Measurements from ENCODE around the gene CDH7.

The CDH7 gene

DNA sequence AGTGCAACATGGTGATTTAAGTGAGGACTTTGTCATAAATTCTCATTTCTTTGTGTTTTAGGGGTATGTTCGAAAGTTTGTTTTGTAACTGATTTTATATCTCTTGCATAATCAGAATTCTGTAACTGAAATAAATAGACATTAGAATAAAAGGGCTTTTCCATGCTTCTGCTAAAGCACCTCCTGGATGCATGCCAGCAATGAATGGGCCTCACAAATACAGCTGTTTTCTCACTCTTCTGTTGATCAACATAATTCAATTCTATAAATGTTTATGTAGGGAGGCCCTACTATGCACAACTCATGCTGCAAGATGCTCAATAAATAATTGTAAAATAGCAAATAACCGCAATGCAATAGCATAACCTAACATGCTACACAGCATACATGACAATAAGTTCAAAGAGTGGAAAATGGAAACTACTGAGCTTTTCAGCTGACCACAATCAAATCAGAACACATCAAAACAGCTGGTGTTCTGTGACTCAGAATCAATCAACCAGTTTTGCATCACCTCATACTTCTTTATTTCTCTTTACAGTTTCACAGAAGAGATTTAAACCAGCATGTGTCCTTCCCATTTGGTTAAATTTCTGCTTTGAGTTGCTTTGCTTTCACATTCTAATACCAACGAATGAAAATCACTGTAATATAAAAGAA, 11.0 kb downstream of the CDH7 start:
- H4K20me1 ChIP-seq (ENCODE audit: insufficient read depth, low read length), result no peaks in the 10 kb centered on the region
- no peaks in the 10 kb centered on the region for H3K9me3 ChIP-seq (ENCODE audit: insufficient read depth, low read length, severe bottlenecking)
- no peaks in the 10 kb centered on the region for H3K27me3 ChIP-seq (ENCODE audit: insufficient read depth, low read length, poor library complexity)
- no peak for ATAC-seq (ENCODE audit: insufficient read depth, low read depth)
- DNase-seq, result no peak
- no peak overlapping the region for H2AFZ ChIP-seq (ENCODE audit: low read depth, low read length)
- H3K79me2 ChIP-seq (ENCODE audit: insufficient read depth, low read length), result no peaks in the 10 kb centered on the region
- no peaks in the 10 kb centered on the region for H3K4me1 ChIP-seq (ENCODE audit: insufficient read depth, low read length)
- TF ChIP-seq CTCF (IDR thresholded peaks at IDR 0.05; ENCODE audit: borderline replicate concordance, extremely low read depth, low read length, poor library complexity, severe bottlenecking) (no peak), EZH2 (IDR thresholded peaks at IDR 0.05; ENCODE audit: borderline replicate concordance, low read depth, low read length, severe bottlenecking) (no peak)
- no peak overlapping the region for H3K4me2 ChIP-seq (ENCODE audit: insufficient read depth, low read length)
- no peaks in the 10 kb centered on the region for H3K36me3 ChIP-seq (ENCODE audit: insufficient read depth, low read length)
- no peak overlapping the region for H3K27ac ChIP-seq (ENCODE audit: low read length)
- H3K9ac ChIP-seq (ENCODE audit: low read depth, low read length), result no peak overlapping the region
- H3K4me3 ChIP-seq (ENCODE audit: low read depth in 1 of 2, low read length in 2 of 2), result no peak overlapping the region

- H3K4me1 ChIP-seq (ENCODE audit: insufficient read depth, low read length), result no peaks in the 10 kb centered on the region
- DNase-seq (no peak), ATAC-seq (ENCODE audit: insufficient read depth, low read depth) (no peak)
- no peak overlapping the region for H3K9ac ChIP-seq (ENCODE audit: low read depth, low read length)
- TF ChIP-seq EZH2 (IDR thresholded peaks at IDR 0.05; ENCODE audit: borderline replicate concordance, low read depth, low read length, severe bottlenecking) (no peak), CTCF (IDR thresholded peaks at IDR 0.05; ENCODE audit: borderline replicate concordance, extremely low read depth, low read length, poor library complexity, severe bottlenecking) (no peak)
- no peaks in the 10 kb centered on the region for H3K9me3 ChIP-seq (ENCODE audit: insufficient read depth, low read length, severe bottlenecking)
- no peak overlapping the region for H2AFZ ChIP-seq (ENCODE audit: low read depth, low read length)
- no peaks in the 10 kb centered on the region for H4K20me1 ChIP-seq (ENCODE audit: insufficient read depth, low read length)
- no peaks in the 10 kb centered on the region for H3K79me2 ChIP-seq (ENCODE audit: insufficient read depth, low read length)
- H3K4me3 ChIP-seq (ENCODE audit: low read depth in 1 of 2, low read length in 2 of 2), result no peak overlapping the region
- no peaks in the 10 kb centered on the region for H3K36me3 ChIP-seq (ENCODE audit: insufficient read depth, low read length)
- H3K27me3 ChIP-seq (ENCODE audit: insufficient read depth, low read length, poor library complexity), result no peaks in the 10 kb centered on the region
- no peak overlapping the region for H3K27ac ChIP-seq (ENCODE audit: low read length)
- no peak overlapping the region for H3K4me2 ChIP-seq (ENCODE audit: insufficient read depth, low read length)
Observed at GRCh38 chr18:65762556-65762955, 11.7 kb downstream of the CDH7 start.

- H3K4me2 ChIP-seq (ENCODE audit: insufficient read depth, low read length), result no peak overlapping the region
Observed at GRCh38 chr18:65767406-65767805, 16.6 kb downstream of the CDH7 start.

More at GRCh38 chr18:65767406-65767805, 16.6 kb downstream of the CDH7 start:
- Histone ChIP-seq H4K20me1 (ENCODE audit: insufficient read depth, low read length) (no peaks in the 10 kb centered on the region), H3K4me1 (ENCODE audit: insufficient read depth, low read length) (no peaks in the 10 kb centered on the region), H3K27ac (ENCODE audit: low read length) (no peak overlapping the region), H3K4me3 (ENCODE audit: low read depth in 1 of 2, low read length in 2 of 2) (no peak overlapping the region), H3K9me3 (ENCODE audit: insufficient read depth, low read length, severe bottlenecking) (no peaks in the 10 kb centered on the region), H3K79me2 (ENCODE audit: insufficient read depth, low read length) (no peaks in the 10 kb centered on the region), H3K9ac (ENCODE audit: low read depth, low read length) (no peak overlapping the region), H2AFZ (ENCODE audit: low read depth, low read length) (no peak overlapping the region), H3K36me3 (ENCODE audit: insufficient read depth, low read length) (no peaks in the 10 kb centered on the region), H3K27me3 (ENCODE audit: insufficient read depth, low read length, poor library complexity) (no peaks in the 10 kb centered on the region)
- DNase-seq, result no peak
- no peak for TF ChIP-seq EZH2 (IDR thresholded peaks at IDR 0.05; ENCODE audit: borderline replicate concordance, low read depth, low read length, severe bottlenecking)
- TF ChIP-seq CTCF (IDR thresholded peaks at IDR 0.05; ENCODE audit: borderline replicate concordance, extremely low read depth, low read length, poor library complexity, severe bottlenecking), result no peak
- no peak for ATAC-seq (ENCODE audit: insufficient read depth, low read depth)

Measured in DND-41 (cell line).